Measurements from ENCODE around the gene NINJ2.
"Not testable (repeated sequence)": the region's sequence is repeated elsewhere in the genome, so short reads cannot be mapped to it uniquely, and the experiment has no call there.

NINJ2 gene

GRCh38 chr12:585062-586061, 77.9 kb downstream of the NINJ2 start:
- Mint-ChIP-seq H3K4me3 (no peak overlapping the region), H3K4me1 (ENCODE audit: low read depth) (no peaks in the 10 kb centered on the region), H3K9me3 (peaks cover 3% of the 10 kb centered on the region), H3K27me3 (no peaks in the 10 kb centered on the region), H3K27ac (no peak overlapping the region), H3K36me3 (ENCODE audit: low read depth) (no peaks in the 10 kb centered on the region)
- no peak for DNase-seq

GRCh38 chr12:583251-583869, 79.9 kb downstream of the NINJ2 start:
- no peaks in the 10 kb centered on the region for H3K36me3 Mint-ChIP-seq (ENCODE audit: low read depth)

GRCh38 chr12:581746-582145, 81.5 kb downstream of the NINJ2 start:
- no peak overlapping the region for H3K4me3 Mint-ChIP-seq
- H3K4me1 Mint-ChIP-seq (ENCODE audit: low read depth): peaks cover 2% of the 10 kb centered on the region
- H3K27ac Mint-ChIP-seq: no peak overlapping the region
- H3K9me3 Mint-ChIP-seq: no peaks in the 10 kb centered on the region
- H3K27me3 Mint-ChIP-seq: no peaks in the 10 kb centered on the region
- DNase-seq: no peak
- no peaks in the 10 kb centered on the region for H3K36me3 Mint-ChIP-seq (ENCODE audit: low read depth)

More at GRCh38 chr12:583251-583869, 79.9 kb downstream of the NINJ2 start:
- H3K9me3 Mint-ChIP-seq: peaks cover under 1% of the 10 kb centered on the region
- DNase-seq: no peak
- no peaks in the 10 kb centered on the region for H3K4me1 Mint-ChIP-seq (ENCODE audit: low read depth)
- H3K4me3 Mint-ChIP-seq: no peak overlapping the region
- H3K27me3 Mint-ChIP-seq: no peaks in the 10 kb centered on the region
- no peak overlapping the region for H3K27ac Mint-ChIP-seq

GRCh38 chr12:581321-581720, 81.9 kb downstream of the NINJ2 start:
- Mint-ChIP-seq H3K27ac (no peak overlapping the region), H3K9me3 (no peaks in the 10 kb centered on the region), H3K27me3 (no peaks in the 10 kb centered on the region), H3K4me3 (no peak overlapping the region), H3K36me3 (ENCODE audit: low read depth) (no peaks in the 10 kb centered on the region), H3K4me1 (ENCODE audit: low read depth) (peaks cover 7% of the 10 kb centered on the region)
- DNase-seq: no peak

- Mint-ChIP-seq H3K27ac (no peak overlapping the region), H3K9me3 (no peaks in the 10 kb centered on the region), H3K27me3 (no peaks in the 10 kb centered on the region), H3K36me3 (ENCODE audit: low read depth) (no peaks in the 10 kb centered on the region), H3K4me3 (no peak overlapping the region), H3K4me1 (ENCODE audit: low read depth) (peaks cover 12% of the 10 kb centered on the region)
- no peak for DNase-seq
These were observed 82.4 kb downstream of the NINJ2 start for GRCh38 chr12:580813-581212.

GRCh38 chr12:579420-580110, 83.7 kb downstream of the NINJ2 start:
- no peak overlapping the region for H3K4me3 Mint-ChIP-seq

GRCh38 chr12:578748-579419, 84.4 kb downstream of the NINJ2 start:
- H3K36me3 Mint-ChIP-seq (ENCODE audit: low read depth): no peaks in the 10 kb centered on the region
- H3K27me3 Mint-ChIP-seq: no peaks in the 10 kb centered on the region
- H3K4me3 Mint-ChIP-seq: no peak overlapping the region
- no peak for DNase-seq
- peaks cover 28% of the 10 kb centered on the region for H3K4me1 Mint-ChIP-seq (ENCODE audit: low read depth)
- H3K27ac Mint-ChIP-seq: no peak overlapping the region
- H3K9me3 Mint-ChIP-seq: no peaks in the 10 kb centered on the region

More at GRCh38 chr12:579420-580110, 83.7 kb downstream of the NINJ2 start:
- Mint-ChIP-seq H3K9me3 (no peaks in the 10 kb centered on the region), H3K4me1 (ENCODE audit: low read depth) (peaks cover 24% of the 10 kb centered on the region), H3K27ac (no peak overlapping the region), H3K36me3 (ENCODE audit: low read depth) (no peaks in the 10 kb centered on the region), H3K27me3 (no peaks in the 10 kb centered on the region)
- DNase-seq: no peak

- not testable (repeated sequence) for H3K9me3 Mint-ChIP-seq; H3K27me3 Mint-ChIP-seq; DNase-seq; H3K27ac Mint-ChIP-seq; H3K4me3 Mint-ChIP-seq; H3K36me3 Mint-ChIP-seq (ENCODE audit: low read depth)
- H3K4me1 Mint-ChIP-seq (ENCODE audit: low read depth): peaks cover 33% of the 10 kb centered on the region
These were observed 85.1 kb downstream of the NINJ2 start for GRCh38 chr12:577994-578747.

- no peaks in the 10 kb centered on the region for H3K36me3 Mint-ChIP-seq (ENCODE audit: low read depth)
- H3K9me3 Mint-ChIP-seq: no peaks in the 10 kb centered on the region
- peak overlapping the region; percentile 87 for H3K27ac Mint-ChIP-seq
- no peaks in the 10 kb centered on the region for H3K27me3 Mint-ChIP-seq
- H3K4me1 Mint-ChIP-seq (ENCODE audit: low read depth): peaks cover 44% of the 10 kb centered on the region
- no peak for DNase-seq
- no peak overlapping the region for H3K4me3 Mint-ChIP-seq
These were observed 86.6 kb downstream of the NINJ2 start for GRCh38 chr12:576615-577110.

GRCh38 chr12:575948-576614, 87.2 kb downstream of the NINJ2 start:
- H3K27ac Mint-ChIP-seq: peak overlapping the region; percentile 87
- no peaks in the 10 kb centered on the region for H3K27me3 Mint-ChIP-seq
- no peaks in the 10 kb centered on the region for H3K9me3 Mint-ChIP-seq
- peaks cover 45% of the 10 kb centered on the region for H3K4me1 Mint-ChIP-seq (ENCODE audit: low read depth)
- DNase-seq: peak; percentile 95
- peak overlapping the region; percentile 23 for H3K4me3 Mint-ChIP-seq
- no peaks in the 10 kb centered on the region for H3K36me3 Mint-ChIP-seq (ENCODE audit: low read depth)

GRCh38 chr12:575129-575502, 88.1 kb downstream of the NINJ2 start:
- Mint-ChIP-seq H3K27me3 (no peaks in the 10 kb centered on the region), H3K4me3 (no peak overlapping the region), H3K36me3 (ENCODE audit: low read depth) (no peaks in the 10 kb centered on the region), H3K27ac (peak overlapping the region; percentile 87), H3K9me3 (no peaks in the 10 kb centered on the region), H3K4me1 (ENCODE audit: low read depth) (peaks cover 45% of the 10 kb centered on the region)
- no peak for DNase-seq

GRCh38 chr12:574475-575128, 88.6 kb downstream of the NINJ2 start:
- no peaks in the 10 kb centered on the region for H3K27me3 Mint-ChIP-seq
- no peaks in the 10 kb centered on the region for H3K9me3 Mint-ChIP-seq
- H3K36me3 Mint-ChIP-seq (ENCODE audit: low read depth): no peaks in the 10 kb centered on the region
- no peak overlapping the region for H3K4me3 Mint-ChIP-seq
- DNase-seq: no peak
- peak overlapping the region; percentile 87 for H3K27ac Mint-ChIP-seq
- peaks cover 48% of the 10 kb centered on the region for H3K4me1 Mint-ChIP-seq (ENCODE audit: low read depth)

- Mint-ChIP-seq H3K27me3 (no peaks in the 10 kb centered on the region), H3K9me3 (no peaks in the 10 kb centered on the region), H3K27ac (no peak overlapping the region), H3K4me3 (no peak overlapping the region), H3K36me3 (ENCODE audit: low read depth) (no peaks in the 10 kb centered on the region), H3K4me1 (ENCODE audit: low read depth) (peaks cover 57% of the 10 kb centered on the region)
- DNase-seq: peak; percentile 22
These were observed 90.0 kb downstream of the NINJ2 start for GRCh38 chr12:573232-573631.

Measured in activated T-cell treated with anti-CD3 and anti-CD28 coated beads, Interleukin-2, amount 50 U/mL, for 24 hours (primary cell).